HFF-Myc (cell line): ENCODE data around the gene KRTAP16-1.

Experiments
- DNase-seq: peaks from one replicate; pipeline ENCODE4 v3.0.0-alpha.2; 2011; ENCODE audit warnings: low read depth; ENCODE audit errors: extremely low read depth
- H3K4me3 ChIP-seq: replicated peaks from 2 replicates; pipeline ENCODE4 v1.5.1; 2011; ENCODE audit warnings: low read depth, mild to moderate bottlenecking, control low read depth, low read length
- CTCF ChIP-seq: IDR thresholded peaks from 2 replicates; pipeline ENCODE4 v1.5.1; 2012; ENCODE audit warnings: mild to moderate bottlenecking, low read depth, low read length, control low read depth; ENCODE audit errors: missing control alignments

The KRTAP16-1 gene

GRCh38 chr17:41315204-41315794 lies 6.2 kb upstream of the KRTAP16-1 start, which contains the start of gene KRTAP17-1:
TSS of gene KRTAP17-1 (minus strand) at chr17:41315710. CDS start at chr17:41315650, 60 bp downstream.
- TF ChIP-seq CTCF, result no peak
- no peak for DNase-seq
- H3K4me3 ChIP-seq, result no peak within 1 kb of the TSS

GRCh38 chr17:41311111-41311510 lies 2.0 kb upstream of the KRTAP16-1 start:
- H3K4me3 ChIP-seq, result no peak overlapping the region
- no peak for TF ChIP-seq CTCF
- DNase-seq, result no peak

- TF ChIP-seq CTCF, result no peak
- no peak overlapping the region for H3K4me3 ChIP-seq
- no peak for DNase-seq
Measured at GRCh38 chr17:41308251-41308917, 725 bp downstream of the KRTAP16-1 start.

GRCh38 chr17:41307647-41308046 lies 1.5 kb downstream of the KRTAP16-1 start:
- TF ChIP-seq CTCF, result no peak
- no peak overlapping the region for H3K4me3 ChIP-seq
- no peak for DNase-seq

- H3K4me3 ChIP-seq, result no peak overlapping the region
- TF ChIP-seq CTCF, result no peak
- DNase-seq, result no peak
Measured at GRCh38 chr17:41304091-41304490, 5.0 kb downstream of the KRTAP16-1 start.

GRCh38 chr17:41302981-41303380 lies 6.1 kb downstream of the KRTAP16-1 start:
- DNase-seq, result no peak
- TF ChIP-seq CTCF, result no peak
- no peak overlapping the region for H3K4me3 ChIP-seq
